ENCODE results near the gene POLR3A. TPM values are rescaled to one million over a fixed set of nuclear protein-coding genes. Genes with fewer than 3 reads are reported as not detected.

POLR3A gene
- polyA plus RNA-seq, 1 donor from 2014 or later, result 15.6 TPM

- Histone ChIP-seq H3F3A (ENCODE audit: insufficient read depth, low read length, poor library complexity, severe bottlenecking) (no peaks in the 10 kb centered on the region), H3K27me3 (ENCODE audit: insufficient read depth, low read depth, low read length) (no peaks in the 10 kb centered on the region), H4K20me1 (ENCODE audit: insufficient read depth) (no peaks in the 10 kb centered on the region), H3K9ac (ENCODE audit: low read length) (no peak overlapping the region), H2AFZ (ENCODE audit: low read depth, low read length) (no peak overlapping the region), H3K9me3 (ENCODE audit: low read length) (no peaks in the 10 kb centered on the region), H3K9me2 (ENCODE audit: insufficient read depth, low read length) (no peaks in the 10 kb centered on the region), H3K4me3 (ENCODE audit: low read length) (no peak overlapping the region), H3K27ac (ENCODE audit: low read length) (no peak overlapping the region), H3K4me2 (ENCODE audit: low read length) (no peak overlapping the region), H3K36me3 (ENCODE audit: insufficient read depth, low read length) (no peaks in the 10 kb centered on the region), H3K79me2 (replicated peaks; ENCODE audit: insufficient read depth, low read length) (no peaks in the 10 kb centered on the region)
- TF ChIP-seq REST (IDR thresholded peaks at IDR 0.05; ENCODE audit: borderline replicate concordance), result no peak
- TF ChIP-seq TAF1 (IDR thresholded peaks at IDR 0.05; ENCODE audit: low read depth), result no peak
Observed at GRCh38 chr10:77959887-77960455, 69.3 kb downstream of the POLR3A start.

GRCh38 chr10:77959384-77959783 lies 69.9 kb downstream of the POLR3A start:
- Histone ChIP-seq H3K4me2 (ENCODE audit: low read length) (no peak overlapping the region), H3K79me2 (replicated peaks; ENCODE audit: insufficient read depth, low read length) (no peaks in the 10 kb centered on the region), H3K9me3 (ENCODE audit: low read length) (no peaks in the 10 kb centered on the region), H3K9ac (ENCODE audit: low read length) (no peak overlapping the region), H4K20me1 (ENCODE audit: insufficient read depth) (no peaks in the 10 kb centered on the region), H2AFZ (ENCODE audit: low read depth, low read length) (no peak overlapping the region), H3K4me3 (ENCODE audit: low read length) (no peak overlapping the region), H3K27ac (ENCODE audit: low read length) (no peak overlapping the region), H3K27me3 (ENCODE audit: insufficient read depth, low read depth, low read length) (no peaks in the 10 kb centered on the region), H3F3A (ENCODE audit: insufficient read depth, low read length, poor library complexity, severe bottlenecking) (no peaks in the 10 kb centered on the region), H3K36me3 (ENCODE audit: insufficient read depth, low read length) (no peaks in the 10 kb centered on the region), H3K9me2 (ENCODE audit: insufficient read depth, low read length) (no peaks in the 10 kb centered on the region)
- no peak for TF ChIP-seq TAF1 (IDR thresholded peaks at IDR 0.05; ENCODE audit: low read depth)

- Histone ChIP-seq H3K9me2 (ENCODE audit: insufficient read depth, low read length) (no peaks in the 10 kb centered on the region), H3K9ac (ENCODE audit: low read length) (no peak overlapping the region), H3K36me3 (ENCODE audit: insufficient read depth, low read length) (no peaks in the 10 kb centered on the region), H3F3A (ENCODE audit: insufficient read depth, low read length, poor library complexity, severe bottlenecking) (no peaks in the 10 kb centered on the region), H2AFZ (ENCODE audit: low read depth, low read length) (no peak overlapping the region), H3K4me2 (ENCODE audit: low read length) (no peak overlapping the region), H3K9me3 (ENCODE audit: low read length) (no peaks in the 10 kb centered on the region), H3K27me3 (ENCODE audit: insufficient read depth, low read depth, low read length) (no peaks in the 10 kb centered on the region), H3K27ac (ENCODE audit: low read length) (no peak overlapping the region), H3K79me2 (replicated peaks; ENCODE audit: insufficient read depth, low read length) (no peaks in the 10 kb centered on the region), H4K20me1 (ENCODE audit: insufficient read depth) (no peaks in the 10 kb centered on the region), H3K4me3 (ENCODE audit: low read length) (no peak overlapping the region)
- TF ChIP-seq MXI1 (conservative IDR thresholded peaks at IDR 0.05; ENCODE audit: poor library complexity, severe bottlenecking), result no peak
- TF ChIP-seq REST (IDR thresholded peaks at IDR 0.05; ENCODE audit: borderline replicate concordance), result no peak
- TF ChIP-seq RAD21 (conservative IDR thresholded peaks at IDR 0.05), result no peak
- no peak for TF ChIP-seq SMC3 (conservative IDR thresholded peaks at IDR 0.05; ENCODE audit: poor library complexity)
- TF ChIP-seq TAF1 (IDR thresholded peaks at IDR 0.05; ENCODE audit: low read depth), result no peak
- TF ChIP-seq POLR2AphosphoS5 (IDR thresholded peaks at IDR 0.05), result no peak
- no peak for TF ChIP-seq EP300 (conservative IDR thresholded peaks at IDR 0.05; ENCODE audit: poor library complexity, severe bottlenecking)
- no peak for TF ChIP-seq CTCF (IDR thresholded peaks at IDR 0.05; ENCODE audit: poor library complexity, severe bottlenecking)
- no peak for TF ChIP-seq EZH2 (IDR thresholded peaks at IDR 0.05; ENCODE audit: borderline replicate concordance, insufficient read depth, low read length, poor library complexity, severe bottlenecking)
Observed at GRCh38 chr10:77955136-77955535, 74.2 kb downstream of the POLR3A start.

Measured in neural cell (in vitro differentiated cells).